HL-60/S4 (cell line): ENCODE measurements around the gene MYCBPAP.

Source experiments
- in situ Hi-C: fragments of 300-500 bp; cut with MboI; formaldehyde crosslinking; loops from 2 replicates; pipeline ENCODE4 v1.14.3; 2022; ENCODE audit warnings: low sequenced_read_pairs

Gene MYCBPAP

GRCh38 chr17:50517011-50517410, 8.8 kb downstream of the MYCBPAP start:
- in situ Hi-C loops, result no loop called here

GRCh38 chr17:50517504-50518383, 9.5 kb downstream of the MYCBPAP start:
- in situ Hi-C loops, result no loop called here

GRCh38 chr17:50518384-50519023, 10.3 kb downstream of the MYCBPAP start:
- in situ Hi-C loops, result no loop called here

GRCh38 chr17:50519141-50519834, 11.0 kb downstream of the MYCBPAP start:
- in situ Hi-C loops, result no loop called here

GRCh38 chr17:50520483-50520882, 12.2 kb downstream of the MYCBPAP start:
- in situ Hi-C loops, result no loop called here

- in situ Hi-C loops, result no loop called here
Observed at GRCh38 chr17:50521514-50521913, 13.3 kb downstream of the MYCBPAP start.

GRCh38 chr17:50522766-50523165, 14.5 kb downstream of the MYCBPAP start:
- in situ Hi-C loops, result no loop called here

- in situ Hi-C loops, result no loop called here
Observed at GRCh38 chr17:50523208-50523607, 15.0 kb downstream of the MYCBPAP start.

GRCh38 chr17:50524838-50525237, 16.6 kb downstream of the MYCBPAP start:
- in situ Hi-C loops, result no loop called here

- in situ Hi-C loops, result no loop called here
Observed at GRCh38 chr17:50527155-50527762, 19.0 kb downstream of the MYCBPAP start.

GRCh38 chr17:50527949-50528474, 19.8 kb downstream of the MYCBPAP start:
- in situ Hi-C loops, result no loop called here

GRCh38 chr17:50529849-50530248, 21.6 kb downstream of the MYCBPAP start:
- in situ Hi-C loops, result no loop called here

- in situ Hi-C loops, result no loop called here
Observed at GRCh38 chr17:50531428-50532025, 23.3 kb downstream of the MYCBPAP start.

GRCh38 chr17:50532452-50533024, 24.3 kb downstream of the MYCBPAP start, which contains the start of gene EPN3:
Gene EPN3, plus strand, starts transcription at chr17:50532735. Its CDS starts 3,822 bp downstream, at chr17:50536557.
- in situ Hi-C loops, result no loop called here

GRCh38 chr17:50533185-50533584, 24.9 kb downstream of the MYCBPAP start:
- in situ Hi-C loops, result no loop called here

GRCh38 chr17:50533720-50534148, 25.5 kb downstream of the MYCBPAP start:
- in situ Hi-C loops, result no loop called here

GRCh38 chr17:50534222-50534978, 26.2 kb downstream of the MYCBPAP start:
- in situ Hi-C loops, result no loop called here

- in situ Hi-C loops, result no loop called here
Observed at GRCh38 chr17:50534979-50535326, 26.7 kb downstream of the MYCBPAP start.

GRCh38 chr17:50535407-50535806, 27.2 kb downstream of the MYCBPAP start:
- in situ Hi-C loops, result no loop called here
